HG02973 (cell line): ENCODE measurements around the gene XRN2.

ENCODE experiments used
- ATAC-seq: cut with Tn5 transposase; IDR thresholded peaks from one replicate; pipeline ENCODE4 v1.9.1; 2021; ENCODE audit warnings: moderate library complexity; ENCODE audit not compliant: unreplicated experiment

The XRN2 gene

DNA sequence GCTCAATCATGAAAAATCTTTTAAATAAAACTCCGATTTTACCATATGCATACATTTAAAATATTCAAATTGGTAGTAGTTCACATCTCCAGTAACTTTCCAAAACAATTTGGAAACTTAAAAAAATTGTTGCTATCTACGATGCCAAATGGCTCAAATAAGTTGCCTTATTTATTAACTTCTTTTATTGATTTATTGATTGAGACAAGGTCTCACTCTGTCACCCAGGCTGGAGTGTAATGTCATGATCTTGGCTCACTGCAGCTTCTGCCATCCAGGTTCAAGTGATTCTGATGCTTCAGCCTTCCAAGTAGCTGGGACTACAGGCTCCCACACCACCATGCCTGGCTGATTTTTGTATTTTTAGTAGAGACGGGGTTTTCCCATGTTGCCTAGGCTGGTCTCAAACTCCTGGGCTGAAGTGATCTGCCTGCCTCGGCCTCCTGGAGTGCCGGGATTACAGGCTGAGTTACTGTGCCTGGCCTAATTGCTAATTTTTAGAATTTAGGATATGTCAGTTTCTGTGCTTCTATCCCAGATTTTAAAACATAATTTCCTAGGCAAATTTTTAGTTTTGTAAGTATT, 81.3 kb downstream of the XRN2 start:
- ATAC-seq, result no peak

DNA sequence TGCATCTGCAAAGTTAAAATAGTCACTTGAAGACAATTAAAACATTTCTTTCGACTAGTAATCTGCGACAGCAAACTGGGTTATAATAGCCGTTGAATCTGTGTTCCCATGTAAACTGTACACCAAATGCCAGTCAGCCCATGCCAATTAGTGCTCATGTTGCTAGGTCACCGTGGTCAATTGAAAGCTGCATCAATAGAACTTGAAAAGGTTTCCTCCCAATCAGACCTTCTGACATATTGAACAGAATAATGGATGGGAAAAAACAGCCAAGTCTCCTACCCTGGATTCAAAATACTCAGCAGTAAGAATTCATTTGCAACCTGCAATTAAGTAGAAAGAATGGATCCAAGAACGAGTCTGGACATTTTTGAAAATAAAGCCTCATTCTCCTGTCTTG, 83.0 kb downstream of the XRN2 start:
- ATAC-seq, result no peak

DNA sequence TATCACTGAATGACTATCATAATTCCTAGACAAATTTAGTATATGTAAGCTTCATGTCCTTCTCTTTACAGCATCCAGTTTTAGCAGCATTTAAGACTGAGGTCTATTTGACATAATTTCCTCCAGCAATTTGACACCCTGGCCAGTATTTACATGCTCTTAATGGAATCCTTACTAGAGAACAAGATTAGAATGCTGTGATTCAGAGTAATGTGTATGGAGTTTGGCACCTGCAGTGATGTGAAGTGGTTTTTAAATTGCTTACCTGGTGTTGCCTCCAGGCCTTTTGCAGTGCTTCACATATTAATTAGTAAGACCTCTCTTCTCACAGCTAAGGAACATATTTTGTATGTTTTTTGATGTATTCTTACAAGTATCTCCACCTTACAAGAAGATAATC, 84.4 kb downstream of the XRN2 start:
- ATAC-seq, result no peak

DNA sequence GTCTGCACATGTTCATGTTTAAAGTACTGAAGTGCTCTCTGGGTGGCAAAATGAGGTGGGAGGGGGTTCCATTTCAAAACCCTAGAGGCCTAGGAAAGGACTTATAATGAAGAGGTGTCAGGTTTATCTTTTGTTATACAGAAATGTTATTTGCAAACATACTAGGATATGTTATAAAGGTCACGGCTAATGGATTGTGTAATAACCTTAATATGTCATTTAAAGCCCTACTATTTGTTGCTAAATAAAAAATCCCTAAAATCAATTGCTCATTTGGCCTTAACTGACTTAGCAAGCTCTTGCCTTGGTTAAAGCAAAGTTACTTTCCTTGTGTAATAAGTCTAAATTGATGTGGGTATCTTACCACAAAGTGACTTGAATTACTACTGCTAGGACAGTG, 85.4 kb downstream of the XRN2 start:
- no peak for ATAC-seq

DNA sequence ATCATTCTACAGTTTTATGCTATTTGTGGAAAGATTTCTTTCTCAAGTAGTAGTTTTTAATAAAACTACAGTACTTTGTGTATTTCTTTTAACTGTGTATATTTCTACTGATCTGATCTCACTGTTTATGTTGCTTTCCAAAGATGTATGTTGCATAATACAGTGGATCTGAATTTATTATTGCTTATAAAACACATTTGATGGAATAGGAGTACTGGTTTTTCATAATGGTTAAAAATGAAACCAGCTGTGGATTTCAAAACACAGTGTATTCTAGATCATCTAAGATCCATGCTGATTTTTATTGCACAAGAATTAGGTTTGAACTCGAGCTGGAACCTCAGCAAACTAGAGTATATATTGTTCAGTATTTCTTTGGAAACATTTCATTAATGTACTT, 86.2 kb downstream of the XRN2 start:
- ATAC-seq, result no peak

DNA sequence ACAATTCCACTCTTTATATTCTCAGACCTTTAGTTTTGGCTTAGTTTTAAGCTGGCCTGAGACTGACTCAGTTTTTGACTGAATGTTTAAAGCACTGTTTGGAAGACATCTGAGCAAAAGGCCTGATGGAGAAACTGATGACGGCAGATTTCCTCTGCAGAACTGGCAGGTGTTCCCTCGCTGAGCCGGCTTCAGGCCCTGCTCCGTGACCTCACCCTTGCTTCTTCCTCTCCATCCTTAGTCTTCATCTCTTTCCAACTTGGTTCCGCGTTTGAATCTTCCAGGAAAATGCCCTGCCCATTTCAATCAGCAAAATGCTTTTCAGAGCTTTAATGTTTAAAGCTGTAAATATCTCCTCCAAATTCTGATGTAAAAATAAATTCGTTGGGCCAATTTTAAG, 87.6 kb downstream of the XRN2 start:
- no peak for ATAC-seq

DNA sequence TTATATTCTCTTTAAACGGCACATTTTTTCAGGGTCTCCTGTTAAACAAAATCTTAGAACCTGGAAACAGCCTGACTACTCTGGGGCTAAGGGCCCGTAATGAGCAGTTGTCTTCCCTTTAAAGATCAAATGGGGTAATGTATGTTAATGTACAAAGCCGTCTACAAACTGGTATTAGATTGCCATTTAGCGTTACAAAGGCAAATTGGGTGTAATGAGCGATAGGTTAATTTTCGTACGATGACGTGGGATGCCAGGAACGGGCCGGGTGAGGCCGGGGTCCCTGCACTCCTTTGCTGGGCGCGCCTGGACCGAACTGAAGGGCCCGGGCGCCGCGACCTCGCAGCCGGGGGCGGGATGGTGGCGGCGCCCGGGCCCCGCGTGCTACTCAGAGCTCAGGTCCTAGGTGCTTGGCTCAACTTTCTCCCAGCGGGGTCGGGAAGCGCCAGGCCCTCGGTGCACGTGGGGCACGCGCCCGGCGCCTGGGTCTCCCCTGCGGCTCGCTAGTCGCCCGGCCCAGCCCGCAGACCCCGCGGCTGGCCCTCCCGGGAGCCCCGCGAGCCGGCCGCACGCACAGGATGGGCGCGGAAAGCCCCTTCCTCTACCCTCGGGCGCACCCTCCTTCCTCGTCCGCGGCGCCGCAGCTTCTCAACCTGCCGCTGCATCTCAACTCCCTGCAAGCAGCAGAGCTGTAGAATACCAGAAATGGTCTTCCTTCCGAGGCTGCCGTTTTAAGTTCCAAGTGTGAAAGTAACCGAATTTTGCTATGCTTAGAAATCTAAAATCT, 88.2 kb downstream of the XRN2 start:
- no peak for ATAC-seq

DNA sequence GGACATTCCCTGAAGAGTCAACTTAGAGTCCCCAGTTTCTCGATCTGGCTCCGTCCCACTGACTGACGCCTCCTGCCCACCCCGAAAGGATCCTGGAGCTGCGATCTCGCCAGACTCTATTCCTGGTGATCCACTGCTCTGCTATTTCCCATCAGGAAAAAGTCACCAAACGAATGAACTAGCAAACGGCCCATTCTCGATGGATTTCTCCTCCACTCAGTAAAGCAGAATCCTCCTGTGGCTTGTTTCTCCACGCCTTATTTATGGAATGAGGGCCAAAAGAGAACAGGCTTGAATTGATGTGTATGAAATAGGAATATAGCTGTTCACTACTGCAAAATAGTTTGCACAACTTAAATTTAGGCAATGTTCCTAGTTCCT, 88.8 kb downstream of the XRN2 start:
- no peak for ATAC-seq

DNA sequence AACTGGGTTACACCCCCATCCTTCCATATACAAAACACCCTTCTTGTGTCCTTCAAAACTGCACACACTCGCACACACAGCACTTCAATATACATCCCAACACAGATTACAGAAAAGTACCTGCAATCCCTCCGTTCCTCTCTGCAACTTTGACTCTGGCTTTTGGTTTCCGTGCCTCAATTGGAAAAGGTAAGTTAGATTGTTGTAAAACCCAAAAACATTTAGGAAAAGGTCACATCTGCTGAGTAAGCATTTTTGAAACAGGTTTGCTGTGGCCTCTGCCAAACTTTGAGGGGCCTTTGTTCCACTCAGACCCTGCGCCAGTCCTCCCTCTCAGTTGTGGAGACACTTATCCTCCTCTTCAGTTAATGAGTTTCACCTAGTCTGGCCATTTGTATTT, 90.0 kb downstream of the XRN2 start:
- ATAC-seq, result no peak

DNA sequence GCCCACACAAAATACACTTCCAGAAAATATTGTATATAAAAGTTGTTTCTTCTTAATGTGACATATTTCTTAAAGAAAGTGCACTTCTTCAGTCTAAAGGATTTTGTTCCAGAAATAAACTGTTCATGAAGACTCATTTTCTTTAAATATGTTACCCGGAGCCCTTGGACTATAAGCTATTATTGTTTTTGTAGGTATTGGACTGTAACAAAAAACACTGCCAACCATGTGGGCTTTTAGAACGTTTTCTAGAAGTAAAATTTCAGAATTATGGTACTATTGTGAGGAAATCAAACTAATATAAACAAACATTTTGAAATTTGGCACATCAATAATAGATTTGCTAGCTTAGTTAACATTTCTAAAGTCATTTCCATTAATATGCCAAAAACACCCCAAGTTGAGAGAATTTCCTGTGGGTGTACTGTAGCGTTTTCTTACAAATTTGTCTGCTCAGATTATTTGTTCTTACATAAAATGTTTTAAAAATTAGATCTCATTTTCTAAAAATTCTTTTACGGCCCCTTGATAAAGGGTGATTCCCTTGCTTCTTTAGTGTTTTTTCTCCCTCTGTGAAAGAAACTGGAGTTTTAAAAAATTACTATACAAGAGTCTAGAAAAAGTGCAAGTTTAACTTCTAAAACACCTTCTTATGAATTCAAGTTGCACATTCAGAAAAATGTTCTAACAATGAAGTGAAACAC, 90.8 kb downstream of the XRN2 start:
- ATAC-seq, result no peak

DNA sequence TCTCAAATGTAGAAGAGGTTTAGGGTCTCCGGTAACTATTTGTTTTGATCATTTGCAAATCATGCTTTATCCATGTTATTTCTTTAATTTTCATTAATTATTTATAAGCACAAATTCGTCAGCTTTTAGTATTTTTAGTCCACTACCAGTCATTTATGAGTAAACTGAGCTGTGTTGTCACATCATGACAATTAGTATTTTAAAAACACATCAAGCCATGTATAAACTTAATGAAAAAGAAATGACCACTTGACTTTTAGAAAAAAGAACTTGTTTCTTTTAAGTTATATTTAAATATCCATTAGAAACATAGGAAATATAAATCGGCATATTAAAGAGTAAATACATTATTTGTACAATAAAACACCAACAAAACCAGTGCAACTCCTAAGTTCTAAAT, 91.4 kb downstream of the XRN2 start:
- ATAC-seq, result no peak

DNA sequence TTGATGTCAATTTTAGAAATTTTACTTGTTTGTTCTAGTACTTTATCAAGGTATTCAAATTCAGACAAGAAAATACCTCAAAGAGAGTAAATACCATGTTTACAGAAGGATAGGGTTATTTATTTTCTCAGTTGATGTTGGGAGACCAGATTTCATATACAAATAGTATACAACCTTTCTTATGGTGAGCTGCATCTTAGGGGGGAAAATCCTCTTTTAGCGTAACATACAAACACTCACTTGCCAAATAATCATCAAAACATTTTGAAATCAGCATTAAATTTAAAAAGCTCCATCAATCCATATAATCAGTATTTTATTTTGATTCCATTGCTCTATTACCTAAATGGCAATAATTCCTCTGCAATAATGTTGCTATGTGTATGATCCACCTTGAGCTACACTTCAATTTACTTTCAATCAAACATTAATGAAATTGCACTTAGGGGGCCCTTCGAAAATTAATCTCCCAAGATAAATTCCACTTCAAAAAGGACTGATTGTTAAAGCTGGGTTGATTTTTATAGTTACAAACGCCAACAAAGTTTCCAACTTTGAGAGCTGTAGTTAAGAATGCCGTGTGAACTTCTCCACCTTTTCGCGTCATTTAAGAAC, 92.0 kb downstream of the XRN2 start:
- no peak for ATAC-seq

DNA sequence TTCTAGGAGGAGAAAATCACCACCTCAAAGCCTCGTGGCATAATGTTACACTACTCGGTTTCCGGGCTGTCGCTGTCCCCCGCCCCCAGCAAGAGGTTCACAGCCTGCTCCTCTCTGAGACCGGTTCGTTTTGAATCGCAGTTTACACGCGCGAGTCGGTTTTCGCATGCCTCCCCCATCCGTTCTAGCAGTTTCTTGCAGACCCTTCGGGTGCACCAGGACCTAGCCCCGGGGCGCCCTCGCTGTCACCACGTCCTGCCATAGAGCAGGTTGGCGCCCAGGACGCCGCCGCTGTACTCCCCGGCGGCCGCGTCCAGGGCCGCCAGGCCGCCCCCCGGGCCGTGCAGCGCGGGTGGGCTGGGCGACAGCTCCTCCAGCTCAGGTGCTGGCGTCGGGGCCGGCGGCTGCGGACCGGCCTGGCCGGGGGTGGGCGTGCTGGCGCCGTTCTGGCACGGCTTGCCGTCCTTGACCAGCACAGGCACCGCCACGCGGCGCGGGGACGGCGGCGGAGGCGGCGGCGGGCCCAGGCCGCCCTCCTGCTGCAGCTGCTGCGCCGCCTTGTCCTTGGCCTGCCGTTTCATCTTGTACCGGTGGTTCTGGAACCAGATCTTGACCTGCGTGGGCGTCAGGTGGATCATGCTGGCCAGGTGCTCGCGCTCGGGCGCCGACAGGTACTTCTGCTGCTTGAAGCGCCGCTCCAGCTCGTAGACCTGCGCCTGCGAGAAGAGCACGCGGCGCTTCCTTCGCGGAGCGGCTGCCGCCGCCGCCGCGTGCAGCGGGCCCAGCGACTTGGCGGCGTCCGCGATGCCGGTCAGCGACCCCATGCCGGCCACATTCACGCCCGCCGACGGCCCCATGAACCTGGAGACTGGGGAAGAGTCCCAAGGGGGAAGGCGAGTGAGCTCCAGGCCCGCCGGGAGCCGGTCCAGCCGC, 92.8 kb downstream of the XRN2 start:
- ATAC-seq, result no peak

DNA sequence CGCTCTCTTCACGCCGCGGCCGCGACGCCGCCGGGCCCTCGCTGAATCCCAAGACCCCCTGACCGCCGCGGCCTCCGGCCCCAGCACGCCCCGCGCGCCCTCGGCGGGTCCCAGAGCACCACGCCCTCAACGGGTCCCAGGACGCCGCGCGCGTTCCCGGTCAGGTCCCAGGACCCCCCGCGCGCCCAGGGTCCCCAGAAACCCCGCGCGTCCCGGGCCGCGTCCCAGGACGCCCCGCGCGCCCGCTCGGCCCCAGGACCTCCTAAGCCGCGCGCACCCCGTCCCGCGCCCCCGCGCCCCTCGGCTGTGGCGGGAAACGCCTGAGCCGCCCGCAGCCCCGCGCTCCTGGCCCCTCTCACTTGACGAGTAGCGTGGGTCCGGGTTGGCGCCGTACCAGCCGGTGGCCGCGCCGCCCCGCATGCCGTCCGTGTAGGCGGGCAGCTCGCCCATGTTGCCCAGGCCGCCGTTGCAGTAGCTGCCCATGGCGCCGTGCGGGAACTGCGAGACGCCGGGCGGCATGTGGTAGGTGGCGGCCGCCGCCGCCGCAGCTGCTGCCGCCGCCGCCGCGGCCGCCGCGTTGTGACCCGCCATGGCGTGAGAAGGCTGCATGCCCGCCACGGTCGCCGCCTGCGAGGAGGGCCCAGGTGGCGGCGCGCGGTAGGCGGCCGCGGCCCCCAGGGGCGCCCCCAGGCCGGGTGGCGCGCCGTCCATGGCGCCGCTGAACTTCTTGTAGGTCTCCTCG, 93.6 kb downstream of the XRN2 start:
- no peak for ATAC-seq

DNA sequence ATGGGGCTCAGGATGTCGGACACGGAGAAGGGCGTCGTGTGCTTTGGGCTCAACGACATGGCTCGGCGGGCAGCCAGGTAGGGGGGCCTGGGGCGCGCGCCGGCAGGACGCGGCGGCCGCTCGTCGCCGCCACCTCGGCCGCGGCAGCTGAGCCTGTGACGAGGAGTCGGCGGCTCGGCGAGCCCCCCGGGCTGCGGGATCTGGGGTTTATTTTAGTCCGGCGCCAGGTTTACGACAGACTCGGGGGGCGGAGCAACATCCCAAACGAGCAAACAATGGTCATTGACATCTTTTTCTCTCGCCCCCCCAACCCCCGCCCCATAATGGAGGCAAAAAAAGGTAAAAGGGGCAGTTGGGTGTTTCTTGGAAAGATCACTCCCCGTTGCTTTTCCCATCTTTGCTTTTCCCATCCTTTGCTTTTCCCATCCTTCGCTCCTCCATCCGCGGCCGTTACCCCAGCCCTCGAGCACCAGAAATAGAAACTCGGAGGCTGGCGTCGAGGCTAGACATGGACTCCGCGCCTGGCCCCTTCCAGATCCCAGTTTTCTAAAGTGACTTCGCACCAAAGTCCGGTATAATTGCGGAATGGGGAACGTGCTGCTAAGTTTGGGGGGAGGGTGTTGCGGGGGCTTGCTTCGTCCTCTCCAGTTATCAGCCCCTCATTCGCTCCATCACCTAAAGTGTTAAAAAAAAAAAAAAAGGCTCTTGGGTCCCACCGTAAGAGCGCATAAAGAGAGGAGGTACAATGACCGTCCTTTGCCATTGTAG, 94.4 kb downstream of the XRN2 start, which contains the start of gene NKX2-4:
Gene NKX2-4 (minus strand): TSS at position 186 of the 768 bp plus-strand sequence. CDS start 127 bp downstream, at position 59.
- ATAC-seq, result no peak

DNA sequence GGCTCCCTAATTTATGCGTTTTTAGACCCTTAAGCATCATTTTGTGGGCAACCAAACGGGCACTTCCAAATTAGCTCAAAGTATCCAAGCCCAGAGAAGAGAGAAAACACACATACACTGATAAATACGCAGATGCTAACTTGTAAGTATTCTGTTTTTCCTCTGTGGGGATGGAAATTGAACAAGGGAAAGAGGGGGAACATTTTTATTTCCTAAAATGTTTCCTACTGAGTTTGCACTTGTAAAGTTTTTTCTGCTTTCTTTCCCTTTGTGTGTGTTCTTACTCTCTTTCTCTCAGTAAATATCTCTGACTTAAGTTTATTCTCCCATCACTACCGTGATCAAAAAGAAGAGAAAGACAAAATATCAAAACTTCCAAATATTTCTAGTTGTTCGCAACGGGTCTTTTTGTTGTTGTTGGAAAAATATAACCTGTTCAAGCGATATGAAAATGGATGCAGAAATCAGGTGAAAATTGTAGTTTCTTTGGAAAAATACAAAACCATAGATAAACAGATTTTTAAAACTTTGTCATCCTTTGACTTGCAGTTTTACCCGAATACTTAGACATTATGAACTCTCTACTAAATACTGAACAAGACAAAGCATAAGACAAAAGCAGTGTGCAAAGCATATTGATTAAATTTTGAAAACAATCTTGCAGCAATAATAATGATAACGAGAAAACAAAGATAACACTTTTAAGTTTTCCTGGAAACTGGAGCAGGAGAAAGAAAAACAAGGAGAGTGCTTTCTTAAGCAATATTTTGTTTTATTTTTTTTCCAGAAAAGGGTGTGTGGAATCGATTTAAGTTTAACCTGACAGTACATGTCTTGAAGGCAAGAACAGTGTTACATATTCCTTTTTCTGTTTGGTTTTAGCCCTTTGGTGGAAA, 95.2 kb downstream of the XRN2 start:
- no peak for ATAC-seq

DNA sequence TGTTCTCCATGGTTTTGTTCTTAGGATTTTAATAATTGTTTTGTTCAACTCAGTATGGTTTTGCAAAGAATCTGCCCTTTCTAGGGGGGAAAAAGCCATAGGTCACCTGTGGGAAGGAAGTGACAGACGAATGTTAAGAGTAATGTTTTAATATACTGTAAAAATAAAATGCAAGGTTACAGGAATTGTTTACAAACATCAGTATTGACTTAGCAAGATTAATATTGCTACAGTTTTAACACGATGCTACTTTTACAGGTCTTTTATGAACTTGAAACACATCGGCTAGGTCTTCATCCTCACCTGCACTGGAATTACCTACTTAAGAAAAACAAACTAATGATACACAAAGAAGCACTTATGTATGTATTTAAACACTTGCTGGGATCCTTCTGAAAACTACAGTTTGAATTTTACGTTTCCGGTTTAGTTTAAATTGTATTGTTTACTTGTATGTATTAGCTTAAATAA, 95.9 kb downstream of the XRN2 start:
- no peak for ATAC-seq

DNA sequence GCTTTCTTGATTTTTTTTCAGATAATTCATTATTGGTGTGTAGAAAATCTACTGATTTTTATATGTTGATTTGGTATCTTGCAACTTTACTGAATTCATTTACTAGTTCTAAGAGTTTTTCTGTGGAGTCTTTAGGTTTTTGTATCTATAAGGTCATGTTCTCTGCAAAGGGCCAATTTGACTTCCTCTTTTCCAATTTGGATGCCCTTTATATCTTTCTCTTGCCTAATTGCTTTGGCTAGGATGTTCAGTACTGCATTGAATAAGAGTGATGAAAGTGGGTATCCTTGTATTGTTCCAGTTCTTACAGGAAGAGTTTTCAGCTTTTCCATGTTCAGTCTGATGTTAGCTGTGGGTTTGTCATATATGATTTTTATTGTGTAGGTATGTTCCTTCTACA, 108.6 kb downstream of the XRN2 start:
- no peak for ATAC-seq
